Neural cell (in vitro differentiated cells): ENCODE results near the gene GUCA2A. TPM values are rescaled to one million over a fixed set of nuclear protein-coding genes. Genes with fewer than 3 reads are reported as not detected.

Experiments
- H2AFZ ChIP-seq: fragments of 200-600, 300-800 bp; sonication (generic), shearing (Covaris generic); 2 replicates; pipeline ENCODE4 v1.6.0; 2014; ENCODE audit warnings: low read depth, mild to moderate bottlenecking, antibody characterized with exemption, low read length, moderate library complexity
- H3F3A ChIP-seq: fragments of 200-600 bp; shearing (Covaris generic); 2 replicates; pipeline ENCODE4 v1.6.1; 2016; ENCODE audit warnings: mild to moderate bottlenecking, moderate library complexity, mixed read lengths, antibody characterized with exemption, low read length; ENCODE audit not compliant: insufficient read depth, poor library complexity, severe bottlenecking
- H3K27ac ChIP-seq: fragments of 200-600, 300-800 bp; sonication (generic), shearing (Covaris generic); 2 replicates; pipeline ENCODE4 v1.5.1; 2014; ENCODE audit warnings: mild to moderate bottlenecking, low read length, moderate library complexity
- H3K27me3 ChIP-seq: fragments of 300-800, 200-600 bp; sonication (generic), shearing (Covaris generic); 2 replicates; pipeline ENCODE4 v1.6.0; 2014; ENCODE audit warnings: mild to moderate bottlenecking, low read depth, low read length, moderate library complexity; ENCODE audit not compliant: insufficient read depth
- H3K36me3 ChIP-seq: fragments of 300-800, 200-600 bp; sonication (generic), shearing (Covaris generic); 2 replicates; pipeline ENCODE4 v1.5.1; 2014; ENCODE audit warnings: mild to moderate bottlenecking, antibody characterized with exemption, low read length, moderate library complexity; ENCODE audit not compliant: insufficient read depth
- H3K4me2 ChIP-seq: fragments of 300-800, 200-600 bp; sonication (generic), shearing (Covaris generic); 2 replicates; pipeline ENCODE4 v1.6.0; 2014; ENCODE audit warnings: mild to moderate bottlenecking, low read length
- H3K4me3 ChIP-seq: fragments of 300-800, 200-600 bp; sonication (generic), shearing (Covaris generic); 2 replicates; pipeline ENCODE4 v1.5.1; 2014; ENCODE audit warnings: mild to moderate bottlenecking, low read length, moderate library complexity
- H3K79me2 ChIP-seq: fragments of 200-600 bp; shearing (Covaris generic); replicated peaks from 2 replicates; pipeline ENCODE4 v1.6.0; 2014; ENCODE audit warnings: mild to moderate bottlenecking, low read length, moderate library complexity; ENCODE audit not compliant: insufficient read depth
- H3K9ac ChIP-seq: fragments of 300-800, 200-600 bp; sonication (generic), shearing (Covaris generic); 2 replicates; pipeline ENCODE4 v1.6.1; 2016; ENCODE audit warnings: mild to moderate bottlenecking, low read length, mixed read lengths
- H3K9me2 ChIP-seq: fragments of 200-600 bp; shearing (Covaris generic); 2 replicates; pipeline ENCODE4 v1.6.1; 2016; ENCODE audit warnings: mild to moderate bottlenecking, low read length, mixed read lengths; ENCODE audit not compliant: insufficient read depth
- H3K9me3 ChIP-seq: fragments of 200-600, 300-800 bp; sonication (generic), shearing (Covaris generic); 2 replicates; pipeline ENCODE4 v1.6.1; 2016; ENCODE audit warnings: mild to moderate bottlenecking, mixed run types, low read length, moderate library complexity, mixed read lengths
- H4K20me1 ChIP-seq: fragments of 200-600 bp; shearing (Covaris generic); 2 replicates; pipeline ENCODE4 v1.6.1; 2016; ENCODE audit warnings: mild to moderate bottlenecking, mixed run types; ENCODE audit not compliant: insufficient read depth
- CTCF ChIP-seq: fragments of 450-650 bp; IDR thresholded peaks from 2 replicates; pipeline ENCODE4 v1.5.1; 2014; ENCODE audit warnings: antibody characterized with exemption, mild to moderate bottlenecking, moderate library complexity; ENCODE audit not compliant: poor library complexity, severe bottlenecking
- EP300 ChIP-seq: fragments of 450-650 bp; conservative IDR thresholded peaks from 2 replicates; pipeline ENCODE4 v1.6.1; 2014; ENCODE audit warnings: antibody characterized with exemption, mild to moderate bottlenecking, moderate library complexity; ENCODE audit not compliant: poor library complexity, severe bottlenecking
- EZH2 ChIP-seq: fragments of 200-600, 300-800 bp; shearing (Covaris generic), sonication (generic); IDR thresholded peaks from 2 replicates; pipeline ENCODE4 v1.6.1; 2014; ENCODE audit warnings: antibody characterized with exemption, low read length, borderline replicate concordance, mild to moderate bottlenecking; ENCODE audit not compliant: insufficient read depth, poor library complexity, severe bottlenecking
- MXI1 ChIP-seq: fragments of 450-650 bp; conservative IDR thresholded peaks from 2 replicates; pipeline ENCODE4 v1.6.1; 2014; ENCODE audit warnings: antibody characterized with exemption, mild to moderate bottlenecking; ENCODE audit not compliant: poor library complexity, severe bottlenecking
- POLR2AphosphoS5 ChIP-seq: IDR thresholded peaks from 2 replicates; pipeline ENCODE4 v1.6.1; 2012
- RAD21 ChIP-seq: fragments of 450-650 bp; conservative IDR thresholded peaks from 2 replicates; pipeline ENCODE4 v1.6.1; 2014; ENCODE audit warnings: antibody characterized with exemption, mild to moderate bottlenecking, moderate library complexity
- SMC3 ChIP-seq: fragments of 450-650 bp; conservative IDR thresholded peaks from 2 replicates; pipeline ENCODE4 v1.6.1; 2014; ENCODE audit warnings: antibody characterized with exemption, mild to moderate bottlenecking, moderate library complexity; ENCODE audit not compliant: poor library complexity
- TAF1 ChIP-seq: IDR thresholded peaks from 2 replicates; pipeline ENCODE4 v1.6.1; 2012; ENCODE audit warnings: low read depth
- polyA plus RNA-seq: library from polyadenylated mRNA; depleted of rRNA; stranded (reverse); fragments of >200 nt; gene quantifications from 2 replicates; pipeline ENCODE4 v1.2.3, GENCODE V29; 2014
- TF ChIP-seq, protein P1 (sequence below): IDR thresholded peaks from 2 replicates; pipeline ENCODE4 v1.6.1; 2012; ENCODE audit warnings: borderline replicate concordance

GUCA2A gene
- polyA plus RNA-seq, 1 donor from 2014 or later = not detected

- Histone ChIP-seq H3K79me2 (no peaks in the 10 kb centered on the region), H2AFZ (no peak overlapping the region), H3F3A (no peaks in the 10 kb centered on the region)
These were observed 19.2 kb downstream of the GUCA2A start for GRCh38 chr1:42145389-42145716.

DNA sequence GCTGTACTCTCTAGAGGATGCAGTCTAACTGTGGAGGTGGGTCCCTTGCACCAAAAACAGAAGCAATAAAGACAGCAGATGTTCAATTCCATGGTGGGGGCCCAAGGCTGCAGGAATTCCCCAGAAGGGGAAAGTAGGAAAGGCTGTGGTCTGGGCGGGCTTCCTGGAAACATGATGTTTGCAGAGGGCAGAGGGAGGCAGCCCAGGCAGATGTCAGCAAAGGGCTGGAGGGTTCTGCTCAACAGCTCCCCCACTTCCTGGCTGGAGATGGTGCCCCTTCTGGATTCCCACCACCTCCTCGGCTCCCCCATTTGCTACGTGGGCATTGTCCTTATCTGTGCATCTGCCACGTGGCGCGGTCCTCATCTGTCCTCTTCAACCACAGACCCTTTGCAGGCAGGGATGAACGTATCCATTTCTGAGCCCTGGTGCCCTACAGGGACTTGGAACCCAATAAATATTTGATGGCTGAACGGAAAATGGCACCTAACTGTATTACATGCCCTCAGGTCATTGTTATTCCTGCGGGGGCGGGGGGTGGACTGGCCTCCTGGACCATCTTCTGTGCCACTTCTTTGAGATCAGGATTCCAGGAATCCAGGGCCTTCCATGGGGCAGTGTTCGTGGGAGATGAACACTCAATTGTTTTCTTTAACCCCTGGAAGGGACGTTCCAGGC lies 19.7 kb downstream of the GUCA2A start:
- H3K9me2 ChIP-seq = no peaks in the 10 kb centered on the region
- no peaks in the 10 kb centered on the region for H3K36me3 ChIP-seq
- H3K9ac ChIP-seq = no peak overlapping the region
- H3K79me2 ChIP-seq = no peaks in the 10 kb centered on the region
- H3K27me3 ChIP-seq = no peaks in the 10 kb centered on the region
- no peaks in the 10 kb centered on the region for H3F3A ChIP-seq
- no peaks in the 10 kb centered on the region for H3K9me3 ChIP-seq
- no peak overlapping the region for H3K4me3 ChIP-seq
- H2AFZ ChIP-seq = no peak overlapping the region
- H3K4me2 ChIP-seq = no peak overlapping the region
- no peaks in the 10 kb centered on the region for H4K20me1 ChIP-seq
- TF ChIP-seq, protein P1, sequence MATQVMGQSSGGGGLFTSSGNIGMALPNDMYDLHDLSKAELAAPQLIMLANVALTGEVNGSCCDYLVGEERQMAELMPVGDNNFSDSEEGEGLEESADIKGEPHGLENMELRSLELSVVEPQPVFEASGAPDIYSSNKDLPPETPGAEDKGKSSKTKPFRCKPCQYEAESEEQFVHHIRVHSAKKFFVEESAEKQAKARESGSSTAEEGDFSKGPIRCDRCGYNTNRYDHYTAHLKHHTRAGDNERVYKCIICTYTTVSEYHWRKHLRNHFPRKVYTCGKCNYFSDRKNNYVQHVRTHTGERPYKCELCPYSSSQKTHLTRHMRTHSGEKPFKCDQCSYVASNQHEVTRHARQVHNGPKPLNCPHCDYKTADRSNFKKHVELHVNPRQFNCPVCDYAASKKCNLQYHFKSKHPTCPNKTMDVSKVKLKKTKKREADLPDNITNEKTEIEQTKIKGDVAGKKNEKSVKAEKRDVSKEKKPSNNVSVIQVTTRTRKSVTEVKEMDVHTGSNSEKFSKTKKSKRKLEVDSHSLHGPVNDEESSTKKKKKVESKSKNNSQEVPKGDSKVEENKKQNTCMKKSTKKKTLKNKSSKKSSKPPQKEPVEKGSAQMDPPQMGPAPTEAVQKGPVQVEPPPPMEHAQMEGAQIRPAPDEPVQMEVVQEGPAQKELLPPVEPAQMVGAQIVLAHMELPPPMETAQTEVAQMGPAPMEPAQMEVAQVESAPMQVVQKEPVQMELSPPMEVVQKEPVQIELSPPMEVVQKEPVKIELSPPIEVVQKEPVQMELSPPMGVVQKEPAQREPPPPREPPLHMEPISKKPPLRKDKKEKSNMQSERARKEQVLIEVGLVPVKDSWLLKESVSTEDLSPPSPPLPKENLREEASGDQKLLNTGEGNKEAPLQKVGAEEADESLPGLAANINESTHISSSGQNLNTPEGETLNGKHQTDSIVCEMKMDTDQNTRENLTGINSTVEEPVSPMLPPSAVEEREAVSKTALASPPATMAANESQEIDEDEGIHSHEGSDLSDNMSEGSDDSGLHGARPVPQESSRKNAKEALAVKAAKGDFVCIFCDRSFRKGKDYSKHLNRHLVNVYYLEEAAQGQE = no peak
- no peak overlapping the region for H3K27ac ChIP-seq

More at GRCh38 chr1:42145389-42145716, 19.2 kb downstream of the GUCA2A start:
- Histone ChIP-seq H3K9me3 (no peaks in the 10 kb centered on the region), H3K27ac (no peak overlapping the region), H3K4me2 (no peak overlapping the region), H3K27me3 (no peaks in the 10 kb centered on the region), H3K9me2 (no peaks in the 10 kb centered on the region), H3K9ac (no peak overlapping the region), H3K4me3 (no peak overlapping the region), H3K36me3 (no peaks in the 10 kb centered on the region), H4K20me1 (no peaks in the 10 kb centered on the region)
- no peak for TF ChIP-seq CTCF
- TF ChIP-seq EP300 = no peak
- no peak for TF ChIP-seq TAF1
- no peak for TF ChIP-seq MXI1

GRCh38 chr1:42143896-42144710 lies 20.4 kb downstream of the GUCA2A start:
- H2AFZ ChIP-seq = no peak overlapping the region
- H3K4me2 ChIP-seq = no peak overlapping the region
- no peak overlapping the region for H3K9ac ChIP-seq
- H3K27me3 ChIP-seq = no peaks in the 10 kb centered on the region
- no peaks in the 10 kb centered on the region for H3K9me2 ChIP-seq
- no peaks in the 10 kb centered on the region for H3F3A ChIP-seq
- no peaks in the 10 kb centered on the region for H4K20me1 ChIP-seq
- H3K36me3 ChIP-seq = no peaks in the 10 kb centered on the region
- no peaks in the 10 kb centered on the region for H3K79me2 ChIP-seq
- H3K4me3 ChIP-seq = no peak overlapping the region
- no peak for TF ChIP-seq TAF1
- TF ChIP-seq MXI1 = no peak
- TF ChIP-seq, protein P1 = no peak
- no peak for TF ChIP-seq EP300
- TF ChIP-seq CTCF = no peak
- no peak for TF ChIP-seq POLR2AphosphoS5
- no peak for TF ChIP-seq RAD21
- no peak for TF ChIP-seq SMC3
- no peak for TF ChIP-seq EZH2
- H3K27ac ChIP-seq = no peak overlapping the region
- no peaks in the 10 kb centered on the region for H3K9me3 ChIP-seq
